NCI-H128 (cell line): ENCODE measurements around the gene PTPRN2.
"Not testable (repeated sequence)": the region's sequence is repeated elsewhere in the genome, so short reads cannot be mapped to it uniquely, and the experiment has no call there.

Experiments used
- DNase-seq: peaks from one replicate; lab custom pipeline; 2025; ENCODE audit not compliant: unreplicated experiment; lab: John Stamatoyannopoulos, UW

Gene PTPRN2

GRCh38 chr7:157744786-157745601 lies 842.6 kb downstream of the PTPRN2 start:
- DNase-seq, result no peak

DNA sequence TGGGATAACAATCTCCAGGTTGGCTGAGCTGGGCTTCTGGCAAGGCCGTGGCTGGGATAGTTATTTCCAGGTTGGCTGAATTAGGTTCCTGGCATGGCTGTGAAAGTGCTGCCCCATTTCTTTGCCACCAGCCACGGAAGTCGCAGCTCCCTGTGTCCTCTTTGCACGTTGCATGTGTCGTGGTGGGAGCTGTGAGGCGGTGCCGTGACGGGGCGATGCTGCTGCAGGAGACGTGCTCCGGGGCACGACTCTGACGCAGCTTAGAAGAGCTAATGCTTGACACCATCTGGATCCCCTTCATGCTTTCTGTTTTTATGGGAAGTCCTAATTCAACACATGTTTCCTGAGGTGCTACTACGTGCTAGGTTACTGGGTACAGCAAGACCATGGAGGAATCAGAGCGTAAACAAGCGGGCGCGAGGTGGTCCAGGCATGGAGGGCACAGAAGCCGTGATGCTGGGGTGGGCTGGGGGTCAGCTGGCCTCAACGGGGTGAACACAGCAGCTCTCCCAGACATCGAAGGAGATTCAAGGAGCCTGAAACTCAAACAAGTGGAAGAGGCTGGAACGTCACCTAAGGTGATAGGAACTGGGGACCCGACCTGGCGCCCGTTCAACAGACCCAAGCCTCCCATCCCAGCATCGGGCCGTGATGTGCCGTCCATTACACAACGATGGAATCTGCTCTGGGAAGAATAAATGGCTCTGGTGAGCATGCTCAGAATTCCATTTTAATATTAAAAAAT lies 843.7 kb downstream of the PTPRN2 start:
- no peak for DNase-seq

GRCh38 chr7:157740251-157740798 lies 847.3 kb downstream of the PTPRN2 start:
- no peak for DNase-seq

DNA sequence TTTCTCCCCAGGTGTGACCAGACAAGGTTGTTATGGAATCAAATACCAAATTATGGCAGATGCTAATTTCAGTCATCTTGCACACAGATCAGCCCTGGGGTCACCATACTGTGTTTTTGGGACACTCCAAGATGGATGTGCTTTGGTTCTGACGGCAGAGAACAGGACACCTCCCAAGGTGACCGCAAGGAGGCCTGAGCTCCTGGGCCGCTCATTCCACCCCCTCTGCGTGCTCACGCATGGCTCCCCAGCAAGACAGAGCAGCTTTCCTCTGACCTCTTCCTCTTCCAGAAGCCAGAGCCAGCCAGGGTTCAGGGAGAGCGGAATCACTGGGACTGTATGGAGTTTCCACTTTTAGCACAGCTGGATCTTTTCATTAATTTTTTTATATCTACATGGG lies 848.0 kb downstream of the PTPRN2 start:
- no peak for DNase-seq

GRCh38 chr7:157739031-157739430 lies 848.6 kb downstream of the PTPRN2 start:
- DNase-seq, result no peak

- no peak for DNase-seq
These were observed 849.6 kb downstream of the PTPRN2 start for GRCh38 chr7:157738066-157738460.

DNA sequence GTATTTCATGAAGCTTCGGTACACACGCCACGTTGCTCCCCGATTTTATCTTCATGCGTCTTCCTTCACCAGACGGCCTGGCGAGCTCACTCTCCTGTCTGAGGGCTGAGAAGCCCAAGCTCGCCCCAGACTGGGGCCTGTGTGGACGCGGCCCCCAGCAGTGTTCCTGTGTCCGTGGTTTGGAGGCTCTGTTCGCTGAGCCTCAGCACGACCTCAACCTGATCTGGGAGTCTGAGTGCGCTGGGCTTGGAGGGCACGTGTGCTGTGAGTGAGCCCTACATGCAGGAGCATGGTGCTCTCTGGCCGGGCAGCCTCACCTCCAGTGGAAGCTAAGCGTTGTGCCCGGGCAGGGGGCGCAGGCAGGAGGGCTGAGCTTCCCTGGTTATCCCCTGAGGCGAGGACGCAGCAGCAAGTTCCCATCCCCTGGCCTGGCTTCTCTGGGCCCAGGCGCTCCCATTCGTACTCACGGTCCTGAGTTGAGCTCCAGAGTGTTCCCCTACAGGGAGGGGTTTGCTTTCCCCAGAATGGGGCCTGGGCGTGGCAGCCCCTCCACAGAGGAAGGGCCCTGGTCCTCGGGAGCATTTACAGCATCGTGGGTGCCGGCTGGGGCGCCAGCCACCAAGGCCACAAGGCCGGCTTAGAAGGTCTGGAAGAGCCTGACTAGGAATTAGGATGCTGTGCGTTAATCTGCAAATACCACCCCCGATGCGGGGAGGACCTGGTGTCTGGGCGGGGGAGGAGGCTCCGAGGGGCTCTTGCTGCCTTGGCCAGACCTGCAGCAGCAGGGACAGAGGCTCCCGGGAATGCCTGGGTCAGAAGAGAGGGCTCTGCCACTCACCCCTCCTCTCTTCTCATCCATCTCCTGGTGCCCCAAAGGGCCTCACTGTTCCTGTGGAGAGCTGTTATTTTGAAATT lies 850.2 kb downstream of the PTPRN2 start:
- DNase-seq, result no peak

DNA sequence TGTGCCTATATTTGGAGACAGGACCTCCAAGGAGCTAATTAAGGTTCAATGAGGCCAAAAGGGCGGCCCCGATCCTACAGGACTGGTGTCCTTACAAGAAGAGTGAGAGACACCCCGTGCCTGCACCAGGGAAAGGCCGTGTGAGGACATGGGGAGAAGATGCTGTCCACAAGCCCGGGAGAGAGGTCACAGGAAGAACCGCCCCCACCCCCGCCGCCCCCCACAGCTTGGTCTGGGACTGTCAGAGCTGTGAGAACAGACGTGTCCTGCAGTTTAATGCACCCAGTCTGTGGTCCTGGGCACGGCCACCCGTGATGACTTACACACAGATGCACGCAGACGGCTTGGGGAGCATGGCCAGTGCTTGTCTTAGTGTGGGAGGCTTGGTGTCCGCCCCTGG lies 851.3 kb downstream of the PTPRN2 start:
- no peak for DNase-seq

DNA sequence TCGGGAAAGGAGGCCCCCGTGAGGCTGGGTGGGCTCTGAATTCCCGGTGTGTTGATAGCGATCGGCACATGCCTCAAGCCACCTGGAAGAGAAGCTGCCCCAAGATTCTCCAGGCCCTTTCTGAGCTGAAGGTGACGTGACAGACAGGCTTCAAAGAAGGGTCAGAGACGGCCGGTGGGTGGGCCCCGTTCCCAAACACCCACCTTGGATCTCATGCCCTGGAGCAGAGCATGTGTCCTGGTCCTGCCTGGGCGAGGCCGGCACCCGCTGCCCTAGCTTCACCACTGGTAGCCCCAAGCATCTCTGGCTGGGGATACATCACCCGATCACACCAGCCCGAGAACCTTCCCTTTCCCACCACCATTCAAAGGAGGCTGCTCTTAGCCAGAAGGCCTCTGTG lies 851.8 kb downstream of the PTPRN2 start:
- no peak for DNase-seq

DNA sequence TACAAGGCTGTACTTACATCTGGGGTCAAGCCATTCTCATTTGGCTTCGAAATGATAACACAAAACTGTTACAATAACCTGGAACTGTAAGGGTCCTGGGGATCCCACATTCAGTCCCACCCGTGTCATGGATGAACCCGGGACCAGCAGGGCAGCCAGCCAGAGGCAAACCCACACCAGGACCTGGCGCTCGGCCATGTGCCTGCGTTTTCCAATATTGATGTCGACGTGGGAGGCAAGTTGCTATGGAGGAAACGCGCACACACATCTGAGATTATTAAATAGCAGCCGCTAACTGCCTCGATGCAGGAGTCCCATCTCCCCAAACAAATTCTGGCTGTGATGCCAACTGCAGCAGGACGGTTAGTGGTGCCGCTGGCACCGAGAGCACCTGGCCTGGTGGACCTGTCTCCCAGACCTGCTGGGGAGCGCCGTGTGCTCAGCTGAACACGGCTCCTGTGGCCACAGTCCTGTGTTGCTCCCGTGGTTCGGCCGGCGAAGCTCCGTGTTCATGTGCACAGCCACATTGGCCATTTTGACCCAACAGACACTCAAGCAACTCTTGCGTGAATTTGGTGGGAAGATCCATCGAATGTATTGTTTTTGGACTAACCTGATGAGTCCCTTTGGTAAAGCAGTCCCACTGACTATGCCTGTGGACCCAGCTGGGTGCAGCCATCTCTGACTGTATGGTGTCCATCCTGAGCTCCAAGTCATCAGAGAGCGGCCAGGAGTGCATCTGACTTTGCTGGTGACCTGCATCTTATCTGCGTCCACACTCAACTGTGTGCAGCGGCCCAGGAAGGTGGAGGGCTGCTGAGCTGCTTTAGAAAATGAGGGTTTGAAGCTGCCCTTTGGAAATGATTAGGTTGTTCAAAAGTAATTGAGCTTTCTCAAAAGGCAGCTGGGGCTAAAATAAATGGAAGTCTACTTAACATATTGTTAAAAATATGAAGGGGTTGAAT lies 852.7 kb downstream of the PTPRN2 start:
- DNase-seq, result no peak

GRCh38 chr7:157733760-157734395 lies 853.7 kb downstream of the PTPRN2 start:
- DNase-seq, result not testable (repeated sequence)

- no peak for DNase-seq
These were observed 856.5 kb downstream of the PTPRN2 start for GRCh38 chr7:157731126-157731525.

DNA sequence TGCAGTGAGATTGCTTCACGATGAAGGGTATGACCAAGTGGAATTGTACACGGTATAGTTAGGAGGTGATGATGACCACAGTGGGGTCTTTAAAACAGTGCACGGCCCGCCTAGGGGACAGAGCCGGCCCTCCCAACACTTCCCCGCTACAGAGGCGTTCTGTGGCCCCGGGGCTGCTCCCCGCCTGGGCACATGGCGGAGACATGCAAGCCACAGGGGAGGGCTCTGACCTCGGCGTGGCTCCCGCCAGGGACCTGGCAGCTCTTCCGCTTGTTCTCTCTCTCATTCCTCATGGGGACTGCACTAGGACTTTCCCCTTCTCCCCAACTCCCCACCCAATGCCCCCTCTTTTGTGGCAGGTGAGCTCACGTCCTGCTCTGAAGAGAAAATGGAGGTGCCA lies 857.0 kb downstream of the PTPRN2 start:
- no peak for DNase-seq

- no peak for DNase-seq
These were observed 858.1 kb downstream of the PTPRN2 start for GRCh38 chr7:157729566-157729965.

DNA sequence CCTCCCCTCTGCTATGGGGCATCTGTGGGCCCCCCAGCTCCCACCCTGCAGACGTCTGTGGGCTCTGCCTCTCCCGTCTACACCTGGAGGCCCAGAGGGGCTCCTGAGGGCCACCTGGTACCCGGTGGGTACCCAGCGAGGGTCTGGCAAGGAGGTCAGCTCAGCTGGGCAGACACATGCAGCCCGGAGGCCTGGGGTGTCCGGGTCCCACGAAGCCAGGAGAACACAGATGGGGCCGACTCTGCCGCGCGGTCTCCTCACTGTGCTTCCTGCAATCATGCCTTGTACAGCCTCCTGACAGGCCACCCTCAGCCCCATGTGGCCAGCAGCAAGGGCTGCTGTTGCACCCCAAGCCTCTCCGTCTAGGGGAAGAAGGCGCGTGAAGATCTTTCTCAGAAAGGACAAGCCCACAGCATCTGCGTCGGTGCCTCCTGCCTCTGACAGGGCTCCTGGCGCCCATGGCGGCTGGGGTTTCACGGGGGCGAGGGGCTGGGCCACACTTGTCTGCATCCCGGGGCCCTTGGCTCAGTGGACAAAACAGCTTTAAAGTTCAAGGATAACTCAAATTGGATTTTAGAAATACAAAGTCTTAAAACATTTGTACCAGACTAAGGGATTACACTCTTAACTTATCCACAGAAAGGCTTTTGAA lies 859.5 kb downstream of the PTPRN2 start:
- DNase-seq, result no peak

DNA sequence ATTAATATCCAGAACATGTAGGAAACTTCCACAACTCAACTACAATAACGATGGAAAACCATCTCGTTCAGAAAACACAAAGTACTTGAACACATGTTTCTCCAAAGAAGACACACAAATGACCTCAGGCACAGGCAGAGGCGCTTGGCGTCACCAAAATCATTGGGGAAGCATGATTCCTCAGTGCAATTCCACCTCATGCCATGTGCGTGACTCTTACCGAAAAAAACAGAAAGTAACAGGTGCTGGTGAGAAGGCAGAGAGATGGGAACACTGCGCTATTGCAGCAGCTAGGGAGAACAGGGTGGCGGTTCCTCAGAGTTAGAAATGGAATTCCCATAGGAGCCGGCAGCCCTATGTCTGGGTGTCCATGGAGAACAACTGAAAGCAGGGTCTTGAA lies 860.9 kb downstream of the PTPRN2 start:
- no peak for DNase-seq

GRCh38 chr7:157725312-157725711 lies 862.3 kb downstream of the PTPRN2 start:
- DNase-seq, result not testable (repeated sequence)

DNA sequence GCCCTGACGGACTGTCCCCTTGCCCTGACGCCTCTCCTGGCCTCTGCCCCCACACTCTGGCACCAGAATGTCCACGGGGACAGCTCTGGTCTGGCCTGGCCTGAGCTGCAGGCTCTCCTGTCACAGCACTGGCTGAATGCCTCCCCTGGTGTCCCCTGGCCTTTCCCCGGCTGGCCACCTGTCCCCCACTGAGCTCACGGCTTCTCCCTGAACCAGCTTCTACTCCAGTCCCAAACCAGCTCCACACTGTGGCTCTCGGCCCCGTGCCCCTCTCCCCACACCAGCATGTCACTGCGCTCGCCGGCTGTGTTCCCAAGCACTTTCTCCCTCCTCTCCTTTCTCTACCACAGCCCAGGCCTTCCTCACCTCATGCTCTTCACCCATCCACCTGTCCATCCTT lies 864.4 kb downstream of the PTPRN2 start:
- DNase-seq, result no peak
